Colonic mucosa (tissue), 4 donors: ENCODE data around the gene PSAP. TPM values are rescaled to one million over a fixed set of nuclear protein-coding genes. Genes with fewer than 3 reads are reported as not detected.
"Not testable (repeated sequence)": the region's sequence is repeated elsewhere in the genome, so short reads cannot be mapped to it uniquely, and the experiment has no call there.

ENCODE experiments used
- DNase-seq: peaks from one replicate; pipeline ENCODE4 v3.0.0-alpha.2; 2020
- H3K27ac ChIP-seq: fragments of 200-600 bp; one replicate; pipeline ENCODE4 v1.8.0; 2021
- H3K27me3 ChIP-seq: fragments of 200-600 bp; one replicate; pipeline ENCODE4 v1.8.0; 2021
- H3K36me3 ChIP-seq: fragments of 200-600 bp; one replicate; pipeline ENCODE4 v1.8.0; 2021
- H3K4me1 ChIP-seq: fragments of 200-600 bp; one replicate; pipeline ENCODE4 v1.8.0; 2021; ENCODE audit warnings: mild to moderate bottlenecking
- H3K4me3 ChIP-seq: fragments of 200-600 bp; one replicate; pipeline ENCODE4 v1.8.0; 2021
- H3K9ac ChIP-seq, 2 donors: one replicate each; pipeline ENCODE4 v1.7.0; 2013; ENCODE audit warnings: control low read depth in 2 of 2, low read depth in 2 of 2, low read length in 2 of 2
- H3K9me3 ChIP-seq: fragments of 200-600 bp; one replicate; pipeline ENCODE4 v1.8.0; 2021
- intact Hi-C: fragments of 100-400 bp; cut with DNase I; formaldehyde crosslinking; loops from one replicate; pipeline ENCODE4 v1.14.1; 2022
- total RNA-seq, 2 donors: library from RNA; stranded (reverse); fragmentation: NEBNext Ultra II Directional in 1 of 2; extraction: Animal tissue kit (Norgen Biotek cat#: 25700) in 1 of 2; gene quantifications; one replicate each; pipeline ENCODE4 v1.2.1, GENCODE V29; 2021
- TF ChIP-seq, protein P1 (sequence below): fragments of 200-600 bp; IDR thresholded peaks from one replicate; pipeline ENCODE4 v1.8.0; 2022; ENCODE audit warnings: antibody characterized with exemption, mild to moderate bottlenecking
- donor health status: healthy.
- donor health status: DM: no; HTN: no; CAD: no.
- donor health status: DM: no; HTN: no; CAD: no.

PSAP gene
- total RNA-seq, 2 donors from 2014 or later = 363 to 629 TPM

DNA sequence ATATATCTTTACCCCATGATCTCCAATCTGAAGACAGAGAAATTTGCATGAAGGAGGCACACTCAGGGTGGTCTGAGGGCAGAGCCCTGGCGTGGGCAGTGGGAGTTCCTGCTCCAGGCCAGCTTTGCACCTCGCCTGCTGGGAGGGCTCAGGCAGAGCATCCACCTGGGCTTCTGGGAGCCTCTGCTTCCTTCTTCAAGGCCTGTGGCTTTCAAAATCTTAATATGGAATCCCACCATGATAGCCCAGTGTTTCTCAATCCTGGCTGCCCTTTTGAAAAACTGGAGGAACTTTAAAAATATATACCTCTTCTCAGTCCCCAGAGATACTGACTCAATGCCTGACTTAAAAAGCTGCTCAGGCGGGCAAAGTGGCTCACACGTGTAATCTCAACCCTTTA lies 36.7 kb upstream of the PSAP start:
- Histone ChIP-seq H3K9ac (no peak overlapping the region), H3K9me3 (no peaks in the 10 kb centered on the region), H3K36me3 (no peaks in the 10 kb centered on the region), H3K27me3 (no peaks in the 10 kb centered on the region), H3K27ac (peak overlapping the region; percentile 59), H3K4me3 (no peak overlapping the region), H3K4me1 (no peaks in the 10 kb centered on the region)
- intact Hi-C loops = no loop called here
- TF ChIP-seq, protein P1, sequence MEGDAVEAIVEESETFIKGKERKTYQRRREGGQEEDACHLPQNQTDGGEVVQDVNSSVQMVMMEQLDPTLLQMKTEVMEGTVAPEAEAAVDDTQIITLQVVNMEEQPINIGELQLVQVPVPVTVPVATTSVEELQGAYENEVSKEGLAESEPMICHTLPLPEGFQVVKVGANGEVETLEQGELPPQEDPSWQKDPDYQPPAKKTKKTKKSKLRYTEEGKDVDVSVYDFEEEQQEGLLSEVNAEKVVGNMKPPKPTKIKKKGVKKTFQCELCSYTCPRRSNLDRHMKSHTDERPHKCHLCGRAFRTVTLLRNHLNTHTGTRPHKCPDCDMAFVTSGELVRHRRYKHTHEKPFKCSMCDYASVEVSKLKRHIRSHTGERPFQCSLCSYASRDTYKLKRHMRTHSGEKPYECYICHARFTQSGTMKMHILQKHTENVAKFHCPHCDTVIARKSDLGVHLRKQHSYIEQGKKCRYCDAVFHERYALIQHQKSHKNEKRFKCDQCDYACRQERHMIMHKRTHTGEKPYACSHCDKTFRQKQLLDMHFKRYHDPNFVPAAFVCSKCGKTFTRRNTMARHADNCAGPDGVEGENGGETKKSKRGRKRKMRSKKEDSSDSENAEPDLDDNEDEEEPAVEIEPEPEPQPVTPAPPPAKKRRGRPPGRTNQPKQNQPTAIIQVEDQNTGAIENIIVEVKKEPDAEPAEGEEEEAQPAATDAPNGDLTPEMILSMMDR = no peak
- DNase-seq = no peak

DNA sequence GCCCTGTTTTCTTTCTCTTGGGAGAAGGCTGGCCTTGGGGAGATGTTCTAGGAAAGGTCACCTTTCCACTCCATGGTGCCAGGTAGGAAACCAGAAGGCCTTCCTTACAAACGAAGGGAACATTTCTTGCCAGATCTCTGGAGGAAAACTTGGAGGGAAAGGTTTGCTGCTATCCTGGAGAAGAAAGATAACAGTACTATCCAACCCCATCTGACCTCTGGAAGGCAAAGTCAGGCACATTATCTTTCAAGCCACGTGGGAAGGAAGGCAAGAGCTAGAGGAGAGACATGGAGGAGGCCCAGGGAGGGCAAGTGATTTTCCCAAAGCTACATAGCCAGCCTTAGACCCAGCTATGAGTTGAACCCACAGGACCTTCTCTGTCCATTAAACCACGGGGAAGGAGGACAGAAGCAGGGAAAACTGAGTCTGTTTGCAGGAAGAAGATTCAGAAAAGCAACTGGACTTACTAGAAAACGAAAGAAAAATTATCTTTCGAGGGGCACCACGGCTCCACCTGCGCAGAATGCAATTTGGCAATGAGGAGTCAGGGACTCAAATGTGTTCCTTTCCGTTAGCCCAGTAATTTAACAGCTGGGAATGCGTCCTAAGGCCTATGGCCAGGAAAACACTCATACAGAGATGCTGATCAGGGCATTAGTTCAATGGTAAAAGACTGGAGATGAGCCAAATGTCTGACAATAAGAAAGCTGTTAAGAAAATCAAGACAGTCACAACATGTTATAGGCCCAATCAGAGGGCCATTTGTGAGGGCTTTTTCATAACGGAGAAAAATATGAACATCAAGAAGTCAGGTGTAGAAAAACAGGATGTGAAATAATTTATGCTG lies 32.0 kb upstream of the PSAP start:
- no peak for DNase-seq
- no peak overlapping the region for H3K9ac ChIP-seq
- H3K36me3 ChIP-seq = no peaks in the 10 kb centered on the region
- H3K4me3 ChIP-seq = no peak overlapping the region
- H3K27me3 ChIP-seq = no peaks in the 10 kb centered on the region
- no peak overlapping the region for H3K27ac ChIP-seq
- no peaks in the 10 kb centered on the region for H3K4me1 ChIP-seq
- H3K9me3 ChIP-seq = no peaks in the 10 kb centered on the region
- intact Hi-C loops = no loop called here
- TF ChIP-seq, protein P1 = no peak

DNA sequence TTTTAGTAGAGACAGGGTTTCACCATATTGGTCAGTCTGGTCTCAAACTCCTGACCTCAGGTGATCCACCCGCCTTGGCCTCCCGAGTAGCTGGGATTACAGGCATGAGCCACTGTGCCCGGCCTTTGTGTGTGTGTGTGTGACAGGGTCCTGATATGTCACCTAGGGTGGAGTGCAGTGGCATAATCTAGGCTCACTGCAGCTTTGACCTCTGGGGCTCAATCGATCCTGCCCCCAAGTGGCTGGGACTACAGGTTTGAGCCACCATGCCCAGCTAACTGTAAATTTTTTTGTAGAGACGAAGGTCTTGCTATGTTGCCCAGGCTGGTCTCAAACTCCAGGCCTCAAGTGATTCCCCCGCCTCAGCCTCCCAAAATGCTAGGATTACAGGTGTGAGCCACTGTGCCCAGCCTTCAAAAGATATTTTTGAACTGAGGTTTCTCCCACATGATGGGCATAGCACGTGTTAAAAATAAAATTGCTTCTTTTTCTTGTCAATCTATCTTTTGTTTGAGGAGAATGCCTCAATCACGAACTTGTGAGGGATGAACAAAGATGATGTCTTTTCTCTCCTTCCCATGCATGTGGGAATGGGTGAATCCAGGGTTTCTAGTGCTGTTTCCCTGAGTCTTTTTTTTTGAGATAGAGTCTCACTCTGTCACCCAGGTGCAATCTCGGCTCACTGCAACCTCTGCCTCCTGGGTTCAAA lies 30.8 kb upstream of the PSAP start:
- H3K36me3 ChIP-seq = no peaks in the 10 kb centered on the region
- intact Hi-C loops = no loop called here
- TF ChIP-seq, protein P1 = no peak
- no peaks in the 10 kb centered on the region for H3K27me3 ChIP-seq
- H3K4me1 ChIP-seq = no peaks in the 10 kb centered on the region
- H3K27ac ChIP-seq = no peak overlapping the region
- no peak overlapping the region for H3K4me3 ChIP-seq
- no peak overlapping the region for H3K9ac ChIP-seq
- no peak for DNase-seq
- no peaks in the 10 kb centered on the region for H3K9me3 ChIP-seq

DNA sequence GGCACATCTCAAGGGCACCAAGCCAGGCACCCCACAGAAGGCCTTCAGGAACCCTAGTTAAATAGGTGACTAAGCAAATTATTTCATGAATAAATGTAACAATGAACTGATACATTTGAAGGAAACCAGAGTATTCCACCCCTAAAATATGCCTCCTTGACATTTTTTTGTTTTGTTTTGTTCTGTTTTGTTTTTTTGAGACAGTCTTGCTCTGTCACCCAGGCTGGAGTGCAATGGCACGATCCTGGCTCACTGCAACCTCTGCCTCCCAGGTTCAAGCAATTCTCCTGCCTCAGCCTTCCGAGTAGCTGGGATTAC lies 30.2 kb upstream of the PSAP start:
- H3K9me3 ChIP-seq, H3K4me1 ChIP-seq, DNase-seq, intact Hi-C loops, H3K27me3 ChIP-seq, H3K9ac ChIP-seq, H3K27ac ChIP-seq, H3K4me3 ChIP-seq, H3K36me3 ChIP-seq: not testable (repeated sequence)

DNA sequence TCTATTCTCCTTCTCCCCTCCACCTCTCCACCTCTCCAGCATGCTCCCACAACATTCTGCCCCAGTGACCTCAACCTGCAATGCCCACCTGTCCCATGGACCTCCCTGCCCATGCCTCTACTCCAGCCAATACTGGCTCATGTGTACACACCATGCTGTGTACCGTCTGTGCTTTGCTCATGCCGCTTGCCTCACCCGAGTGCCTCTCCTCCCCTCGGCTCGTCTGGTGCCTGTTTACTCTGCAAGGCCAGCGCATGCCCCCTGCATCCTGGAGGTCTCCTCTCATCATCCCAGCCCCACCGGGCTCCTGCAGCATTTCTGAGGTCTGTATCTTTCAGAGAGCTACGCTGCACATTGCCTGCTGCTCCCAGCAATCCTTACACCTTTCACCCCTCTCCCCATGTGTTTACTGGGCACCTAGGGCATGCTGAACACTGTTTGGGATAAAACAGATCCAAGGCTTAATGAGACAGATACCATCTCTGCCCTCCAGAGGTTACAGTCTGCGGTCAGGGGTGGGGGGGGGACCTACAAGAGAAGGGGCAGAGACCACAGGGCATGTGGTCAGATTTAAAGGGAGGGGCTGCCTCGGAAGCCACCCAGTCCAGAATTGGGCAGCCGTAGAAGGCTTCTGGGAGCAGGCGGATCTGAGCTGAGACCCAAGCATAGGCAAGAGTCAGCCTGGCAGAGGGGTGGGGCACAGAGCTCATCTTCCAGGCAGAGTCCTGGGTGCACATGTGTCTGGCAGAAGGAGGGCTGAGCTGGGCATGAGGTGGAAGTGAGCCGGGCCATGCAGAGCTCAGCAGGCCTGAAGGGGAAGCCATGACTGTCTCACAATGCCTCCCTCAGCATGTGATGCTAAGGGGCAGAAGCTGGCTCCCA lies 29.6 kb upstream of the PSAP start:
- intact Hi-C loops = no loop called here
- Histone ChIP-seq H3K27me3 (no peaks in the 10 kb centered on the region), H3K36me3 (no peaks in the 10 kb centered on the region), H3K9ac (no peak overlapping the region), H3K4me3 (no peak overlapping the region), H3K27ac (no peak overlapping the region), H3K9me3 (no peaks in the 10 kb centered on the region), H3K4me1 (no peaks in the 10 kb centered on the region)
- DNase-seq = no peak
- TF ChIP-seq, protein P1 = no peak
